Activated CD4-positive, alpha-beta T cell treated with anti-CD3 and anti-CD28 coated beads for 36 hours (primary cell): ENCODE results near the gene PIN1. TPM values are rescaled to one million over a fixed set of nuclear protein-coding genes. Genes with fewer than 3 reads are reported as not detected.

Experiments used
- total RNA-seq, 2 experiments: library from RNA; stranded (reverse); gene quantifications; one replicate each; pipeline ENCODE4 v1.2.3, GENCODE V29; 2021

The PIN1 gene
- total RNA-seq, 2 experiments from 2014 or later = 70.4 to 74.2 TPM

Other genes with a start within 250 kb of the PIN1 start
- 10 to 100 TPM; 19.1 to 22.7 TPM for gene ZNF561, start 214.1 kb upstream of the PIN1 start, total RNA-seq
- gene ZNF562, start 160.2 kb upstream of the PIN1 start, total RNA-seq = 10 to 100 TPM; 29.9 to 39.7 TPM
- gene ZNF846, start 66.6 kb upstream of the PIN1 start, total RNA-seq = 1 to 10 TPM; 5.3 to 6.4 TPM
- 10 to 100 TPM; 19.9 to 22.5 TPM for gene FBXL12, start 16.2 kb upstream of the PIN1 start, total RNA-seq
- 100 to 1,000 TPM; 214 to 327 TPM for gene UBL5, start 7.4 kb upstream of the PIN1 start, total RNA-seq
- 1 to 10 TPM; 1.3 to 1.8 TPM for gene OLFM2, start 101.2 kb downstream of the PIN1 start, total RNA-seq
- 1 to 10 TPM in 1 of 2 experiments, under 1 TPM in 1; 0.77 to 1.1 TPM for gene COL5A3, start 175.2 kb downstream of the PIN1 start, total RNA-seq
- gene RDH8, start 178.2 kb downstream of the PIN1 start, total RNA-seq = not detected